ENCODE results near the gene CCDC144A.
"Not testable (repeated sequence)": the region's sequence is repeated elsewhere in the genome, so short reads cannot be mapped to it uniquely, and the experiment has no call there.

DNA sequence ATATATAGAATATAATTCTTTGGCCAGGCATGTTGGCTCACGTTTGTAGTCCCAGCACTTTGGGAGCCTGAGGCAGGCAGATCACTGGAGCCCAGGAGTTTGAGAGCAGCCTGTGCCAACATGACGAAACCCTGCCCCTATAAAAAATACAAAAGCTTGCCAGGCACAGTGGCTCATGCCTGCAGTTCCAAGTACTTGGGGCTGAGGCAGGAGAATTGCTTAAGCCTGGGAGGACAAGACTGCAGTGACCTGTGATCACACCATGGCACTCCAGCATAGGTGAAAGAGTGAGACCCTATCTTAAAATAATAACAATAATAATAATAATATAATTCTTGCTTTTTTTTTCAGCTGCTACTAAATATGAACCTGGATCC lies 83.1 kb downstream of the CCDC144A start:
- TF ChIP-seq, protein P1, sequence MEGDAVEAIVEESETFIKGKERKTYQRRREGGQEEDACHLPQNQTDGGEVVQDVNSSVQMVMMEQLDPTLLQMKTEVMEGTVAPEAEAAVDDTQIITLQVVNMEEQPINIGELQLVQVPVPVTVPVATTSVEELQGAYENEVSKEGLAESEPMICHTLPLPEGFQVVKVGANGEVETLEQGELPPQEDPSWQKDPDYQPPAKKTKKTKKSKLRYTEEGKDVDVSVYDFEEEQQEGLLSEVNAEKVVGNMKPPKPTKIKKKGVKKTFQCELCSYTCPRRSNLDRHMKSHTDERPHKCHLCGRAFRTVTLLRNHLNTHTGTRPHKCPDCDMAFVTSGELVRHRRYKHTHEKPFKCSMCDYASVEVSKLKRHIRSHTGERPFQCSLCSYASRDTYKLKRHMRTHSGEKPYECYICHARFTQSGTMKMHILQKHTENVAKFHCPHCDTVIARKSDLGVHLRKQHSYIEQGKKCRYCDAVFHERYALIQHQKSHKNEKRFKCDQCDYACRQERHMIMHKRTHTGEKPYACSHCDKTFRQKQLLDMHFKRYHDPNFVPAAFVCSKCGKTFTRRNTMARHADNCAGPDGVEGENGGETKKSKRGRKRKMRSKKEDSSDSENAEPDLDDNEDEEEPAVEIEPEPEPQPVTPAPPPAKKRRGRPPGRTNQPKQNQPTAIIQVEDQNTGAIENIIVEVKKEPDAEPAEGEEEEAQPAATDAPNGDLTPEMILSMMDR (IDR thresholded peaks at IDR 0.05), result not testable (repeated sequence)
- TF ChIP-seq POLR2A (IDR thresholded peaks at IDR 0.05), result not testable (repeated sequence)

Measured in right lobe of liver (tissue), 4 donors.